Adrenal gland (tissue), 12 donors: ENCODE data around the gene NCKAP5. TPM values are rescaled to one million over a fixed set of nuclear protein-coding genes. Genes with fewer than 3 reads are reported as not detected.

ENCODE experiments used
- DNase-seq, 7 donors: peaks; one replicate each; pipeline ENCODE4 v3.0.0-alpha.2; 2019 to 2020
- H3K27ac ChIP-seq, 5 donors: fragments of 200-600 bp; sonication (generic) in 4 of 5; 1 replicate in 3 of 5; 2 replicates in 2 of 5; pipeline versions ENCODE4 v1.5.1 to v1.8.0; 2016 to 2020; ENCODE audit warnings: mild to moderate bottlenecking in 1 of 5
- H3K27me3 ChIP-seq: fragments of 200-600 bp; 2 replicates; pipeline ENCODE4 v1.8.0; 2021
- H3K36me3 ChIP-seq, 2 donors: fragments of 200-600 bp; replicated peaks in 1 of 2; 1 replicate in 1 of 2; 2 replicates in 1 of 2; pipeline versions ENCODE4 v1.5.1 to v1.8.0; 2018 to 2022
- H3K4me1 ChIP-seq, 2 donors: fragments of 200-600 bp; replicated peaks in 1 of 2; 1 replicate in 1 of 2; 2 replicates in 1 of 2; pipeline versions ENCODE4 v1.5.1 to v1.8.0; 2018 to 2021
- H3K4me3 ChIP-seq, 4 donors: fragments of 200-600 bp; sonication (generic) in 3 of 4; one replicate each; pipeline ENCODE4 v1.5.1; 2016 to 2018
- H3K9me3 ChIP-seq, 3 donors: fragments of 200-600 bp; sonication (generic) in 1 of 3; replicated peaks in 1 of 3; 1 replicate in 2 of 3; 2 replicates in 1 of 3; pipeline versions ENCODE4 v1.5.1 to v1.8.0; 2016 to 2021
- CTCF ChIP-seq, 6 experiments: fragments of 450-650 bp in 4 of 6; fragments of 200-600 bp in 2 of 6; sonication (generic) in 1 of 6; IDR thresholded peaks; 1 replicate in 5 of 6; 2 replicates in 1 of 6; pipeline versions ENCODE4 v1.5.1 to v1.8.0; 2016 to 2021; ENCODE audit warnings: antibody characterized with exemption in 6 of 6, mild to moderate bottlenecking in 2 of 6, moderate library complexity in 1 of 6
- POLR2A ChIP-seq, 2 donors: fragments of 450-650 bp; IDR thresholded peaks; one replicate each; pipeline ENCODE4 v1.6.1; 2017; ENCODE audit warnings: antibody characterized with exemption in 2 of 2, mild to moderate bottlenecking in 2 of 2, moderate library complexity in 1 of 2
- WGBS, 4 donors: extraction: QIAGEN DNeasy Blood & Tissue Kit in 2 of 4; methylation state at CpG; one replicate each; pipeline versions ENCODE4 v1.1.5 to v1.1.7; 2013 to 2017; 5-methylcytosine and 5-hydroxymethylcytosine counted together
- intact Hi-C, 2 donors: fragments of 100-400 bp; cut with DNase I; formaldehyde crosslinking; loops; one replicate each; pipeline versions ENCODE4 v1.14.1 to v1.15.0; 2022 to 2023
- polyA plus RNA-seq, 3 donors: library from polyadenylated mRNA; stranded (reverse); fragments of 200-250 nt in 2 of 3; fragments of 350-450 nt in 1 of 3; fragmentation: Illumina TruSeq in 1 of 3; extraction: RNeasy Lipid Tissue Mini Kit (QIAGEN cat#74804) in 1 of 3; gene quantifications; one replicate each; pipeline ENCODE4 v1.2.3, GENCODE V29; 2013 to 2014
- total RNA-seq, 9 donors: library from RNA; depleted of rRNA in 4 of 9; stranded (reverse); fragments of >200 nt in 4 of 9; fragments of 120-200 nt in 1 of 9; fragmentation: NEBNext Ultra II Directional in 1 of 9; extraction: Animal tissue kit (Norgen Biotek cat#: 25700) in 1 of 9; gene quantifications; one replicate each; pipeline versions ENCODE4 v1.1.0 to v1.2.4, GENCODE V29; 2013 to 2023
- donor health status: healthy with polysubstance abuse.
- donor health status: Bipolar disorder and iron deficiency.
- donor health status: DM: yes; HTN: yes; CAD: no.
- donor health status: DM: no; HTN: no; CAD: no.
- donor health status: DM: no; HTN: no; CAD: no.
- donor health status: DM: yes; HTN: yes; CAD: no.

The NCKAP5 gene
- total and polyA plus RNA-seq, 12 donors, result 0.06 to 3.1 (median 1.1) TPM

GRCh38 chr2:132897111-132897510 is 671.2 kb downstream of the NCKAP5 start:
- Histone ChIP-seq H3K27me3 (no peaks in the 10 kb centered on the region), H3K4me1 (no peaks in the 10 kb centered on the region), H3K36me3 (no peaks in the 10 kb centered on the region), H3K9me3 (no peaks in the 10 kb centered on the region), H3K27ac (no peak overlapping the region), H3K4me3 (no peak overlapping the region)
- WGBS, 4 donors, result 83 to 92% (median 89%) methylated on average over 2 of the region's 2 CpGs
- intact Hi-C loops, result no loop called here
- no peak for TF ChIP-seq CTCF (IDR thresholded peaks at IDR 0.05)
- TF ChIP-seq POLR2A (IDR thresholded peaks at IDR 0.05), result no peak
- no peak for DNase-seq

- H3K4me1 ChIP-seq, result no peaks in the 10 kb centered on the region
- H3K27ac ChIP-seq, result no peak overlapping the region
- no peak overlapping the region for H3K4me3 ChIP-seq
- DNase-seq, result no peak
- no peaks in the 10 kb centered on the region for H3K9me3 ChIP-seq
- TF ChIP-seq POLR2A (IDR thresholded peaks at IDR 0.05) (no peak), CTCF (IDR thresholded peaks at IDR 0.05) (no peak)
- WGBS, 4 donors, result 62 to 67% (median 65%) methylated on average over 7 of the region's 7 CpGs
- no peaks in the 10 kb centered on the region for H3K27me3 ChIP-seq
- no peaks in the 10 kb centered on the region for H3K36me3 ChIP-seq
- intact Hi-C loops, result no loop called here
Measured at GRCh38 chr2:132896073-132896472, 672.2 kb downstream of the NCKAP5 start.

- Histone ChIP-seq H3K27me3 (no peaks in the 10 kb centered on the region), H3K4me3 (no peak overlapping the region), H3K36me3 (no peaks in the 10 kb centered on the region), H3K4me1 (no peaks in the 10 kb centered on the region), H3K9me3 (no peaks in the 10 kb centered on the region), H3K27ac (no peak overlapping the region)
- TF ChIP-seq CTCF (IDR thresholded peaks at IDR 0.05) (no peak), POLR2A (IDR thresholded peaks at IDR 0.05) (no peak)
- intact Hi-C loops, result no loop called here
- 76 to 88% (median 82%) methylated on average over 5 of the region's 5 CpGs for WGBS, 4 donors
- no peak for DNase-seq
Measured at GRCh38 chr2:132891498-132891897, 676.8 kb downstream of the NCKAP5 start.

- TF ChIP-seq CTCF (IDR thresholded peaks at IDR 0.05), result no peak
- TF ChIP-seq POLR2A (IDR thresholded peaks at IDR 0.05), result no peak
- H3K4me3 ChIP-seq, result no peak overlapping the region
- no peaks in the 10 kb centered on the region for H3K9me3 ChIP-seq
- intact Hi-C loops, result no loop called here
- H3K27me3 ChIP-seq, result no peaks in the 10 kb centered on the region
- 69 to 93% (median 79%) methylated on average over 2 of the region's 2 CpGs for WGBS, 4 donors
- no peak overlapping the region for H3K27ac ChIP-seq
- H3K36me3 ChIP-seq, result no peaks in the 10 kb centered on the region
- DNase-seq, result no peak
- H3K4me1 ChIP-seq, result no peaks in the 10 kb centered on the region
Measured at GRCh38 chr2:132886574-132886973, 681.7 kb downstream of the NCKAP5 start.
